Measurements from ENCODE around the gene CST3.
"Not testable (repeated sequence)": the region's sequence is repeated elsewhere in the genome, so short reads cannot be mapped to it uniquely, and the experiment has no call there.

CST3 gene

DNA sequence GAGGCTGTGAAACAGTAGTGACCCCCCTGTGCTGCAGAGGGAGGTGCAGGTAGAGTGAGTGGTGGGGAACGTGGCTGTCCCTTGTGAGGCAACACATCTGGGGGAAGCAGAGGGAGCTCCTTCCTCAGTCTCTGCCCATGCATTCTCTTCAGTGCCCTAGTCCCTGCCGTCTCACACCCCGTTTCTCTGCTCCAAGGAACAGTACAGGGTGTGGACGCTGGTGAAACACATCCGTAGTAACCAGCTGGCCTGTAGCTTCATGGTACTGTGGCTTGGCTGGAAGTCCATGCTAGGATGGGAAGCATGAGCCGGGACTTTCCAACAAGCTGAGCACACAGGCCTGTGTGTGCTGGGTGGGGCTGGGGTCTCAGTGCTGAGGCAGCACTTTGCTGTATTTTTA is 25.4 kb upstream of the CST3 start:
- no peak overlapping the region for H3K27ac ChIP-seq (ENCODE audit: low read depth, low read length)
- no peaks in the 10 kb centered on the region for H3K27me3 ChIP-seq (ENCODE audit: control insufficient read depth in 5 of 5, insufficient read depth in 4 of 5, low read length in 5 of 5)
- H3K9me3 ChIP-seq (ENCODE audit: control insufficient read depth in 5 of 5, low read length in 5 of 5), result no peaks in the 10 kb centered on the region
- H3K4me3 ChIP-seq (ENCODE audit: low read depth in 1 of 5, low read length in 5 of 5), result no peak overlapping the region
- H3K36me3 ChIP-seq (ENCODE audit: control insufficient read depth in 5 of 5, insufficient read depth in 5 of 5, low read length in 5 of 5), result no peaks in the 10 kb centered on the region
- peaks cover 0 to 23% (median 13%) of the 10 kb centered on the region in 5 donors for H3K4me1 ChIP-seq (ENCODE audit: control insufficient read depth in 5 of 5, insufficient read depth in 5 of 5, low read length in 5 of 5)
- no peak overlapping the region for H3K9ac ChIP-seq (ENCODE audit: low read length in 5 of 5)

DNA sequence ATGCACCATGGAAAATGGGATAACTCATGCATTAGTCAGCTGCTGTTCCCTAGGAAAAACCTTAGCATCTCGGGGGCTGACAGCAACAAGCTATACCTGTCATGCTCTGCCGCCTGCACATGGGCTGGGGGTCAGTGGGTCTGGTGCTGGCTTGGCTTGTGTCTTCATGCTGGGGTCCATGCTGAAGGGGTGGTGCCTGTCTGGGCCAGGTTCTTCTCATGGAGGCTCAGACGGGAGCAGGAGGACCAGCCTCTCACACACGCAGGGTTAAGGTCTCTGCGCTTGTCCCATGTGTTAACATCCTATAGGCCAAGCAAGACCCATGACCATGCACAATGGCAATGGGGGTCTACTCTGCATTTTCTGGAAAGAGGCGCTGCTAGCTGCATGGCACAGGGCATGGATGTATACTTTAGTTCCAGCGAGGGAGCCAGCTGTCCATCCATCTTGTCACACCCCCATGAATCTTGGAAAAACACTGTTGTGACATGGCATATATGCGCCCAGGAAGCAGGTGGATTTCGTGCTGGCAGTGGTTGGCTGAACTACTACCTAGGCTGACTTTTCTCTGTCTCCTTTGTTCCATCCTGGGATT is 24.6 kb upstream of the CST3 start:
- Histone ChIP-seq H3K36me3 (ENCODE audit: control insufficient read depth in 5 of 5, insufficient read depth in 5 of 5, low read length in 5 of 5) (no peaks in the 10 kb centered on the region), H3K4me3 (ENCODE audit: low read depth in 1 of 5, low read length in 5 of 5) (no peak overlapping the region), H3K9ac (ENCODE audit: low read length in 5 of 5) (no peak overlapping the region), H3K27me3 (ENCODE audit: control insufficient read depth in 5 of 5, insufficient read depth in 4 of 5, low read length in 5 of 5) (no peaks in the 10 kb centered on the region), H3K27ac (ENCODE audit: low read depth, low read length) (no peak overlapping the region), H3K9me3 (ENCODE audit: control insufficient read depth in 5 of 5, low read length in 5 of 5) (no peaks in the 10 kb centered on the region), H3K4me1 (ENCODE audit: control insufficient read depth in 5 of 5, insufficient read depth in 5 of 5, low read length in 5 of 5) (peaks cover 0 to 23% (median 12%) of the 10 kb centered on the region in 5 donors)

DNA sequence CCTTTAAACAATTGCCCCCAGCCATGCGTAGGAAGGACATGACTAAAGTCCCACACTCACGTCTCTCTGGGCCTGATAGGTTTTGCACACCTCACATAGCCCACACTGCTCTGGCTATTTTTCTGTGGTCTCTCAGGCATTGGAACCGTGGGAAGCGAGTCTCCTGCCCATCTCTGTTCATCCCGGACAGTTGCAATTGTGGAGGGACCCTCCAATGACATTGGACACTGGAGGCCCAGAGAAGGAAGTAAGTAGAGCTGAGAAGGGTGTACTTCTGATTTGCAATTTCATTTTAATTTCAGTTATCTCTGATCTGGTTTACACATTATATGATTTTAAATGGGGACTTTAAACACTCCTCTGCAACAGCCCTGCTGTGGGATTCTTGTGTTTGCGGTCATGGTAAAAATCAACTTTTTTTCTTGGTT is 23.3 kb upstream of the CST3 start:
- Histone ChIP-seq H3K4me1 (ENCODE audit: control insufficient read depth in 5 of 5, insufficient read depth in 5 of 5, low read length in 5 of 5) (peaks cover 0 to 29% (median 23%) of the 10 kb centered on the region in 5 donors), H3K4me3 (ENCODE audit: low read depth in 1 of 5, low read length in 5 of 5) (no peak overlapping the region), H3K36me3 (ENCODE audit: control insufficient read depth in 5 of 5, insufficient read depth in 5 of 5, low read length in 5 of 5) (no peaks in the 10 kb centered on the region), H3K27me3 (ENCODE audit: control insufficient read depth in 5 of 5, insufficient read depth in 4 of 5, low read length in 5 of 5) (no peaks in the 10 kb centered on the region), H3K9ac (ENCODE audit: low read length in 5 of 5) (no peak overlapping the region), H3K27ac (ENCODE audit: low read depth, low read length) (no peak overlapping the region), H3K9me3 (ENCODE audit: control insufficient read depth in 5 of 5, low read length in 5 of 5) (no peaks in the 10 kb centered on the region)

DNA sequence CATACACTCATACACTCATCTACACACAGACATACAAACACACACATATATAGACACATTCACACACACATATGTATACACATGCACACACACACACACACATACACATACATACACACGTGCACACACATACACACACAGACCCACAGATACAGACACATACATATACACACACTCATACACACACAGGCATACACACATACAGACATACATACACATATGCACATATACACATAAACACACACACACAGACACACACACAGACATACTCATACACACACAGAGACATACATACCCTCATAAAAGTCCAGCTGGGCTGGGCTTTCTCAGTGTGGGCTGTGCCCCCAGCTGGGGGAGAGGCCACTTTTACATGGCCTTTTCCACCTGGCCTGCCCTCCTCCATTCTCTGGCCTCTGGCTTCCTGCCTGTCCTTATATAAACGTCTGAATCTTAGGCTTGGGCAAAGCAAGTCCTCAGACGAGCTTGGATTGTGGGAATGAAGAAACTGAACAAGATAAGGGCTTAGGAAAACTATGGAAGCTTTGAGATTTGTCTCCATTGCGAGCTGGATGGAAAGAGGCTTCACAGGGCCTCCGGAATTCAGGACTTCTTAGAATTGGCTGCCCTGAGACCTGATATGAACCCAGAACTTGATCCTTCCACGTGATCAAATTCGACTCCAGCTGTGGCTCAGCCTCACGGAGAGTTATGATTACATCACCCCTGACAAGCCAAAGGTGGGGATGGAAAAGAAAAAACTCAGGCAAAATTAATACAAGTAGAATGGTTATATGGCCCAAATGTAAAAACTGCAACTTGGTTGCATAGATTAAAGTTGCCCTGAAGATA is 22.5 kb upstream of the CST3 start:
- Histone ChIP-seq H3K4me3 (ENCODE audit: low read depth in 1 of 5, low read length in 5 of 5) (peak overlapping the region in 1 of 5 donors; percentile 17), H3K4me1 (ENCODE audit: control insufficient read depth in 5 of 5, insufficient read depth in 5 of 5, low read length in 5 of 5) (peaks cover 0 to 37% (median 31%) of the 10 kb centered on the region in 5 donors), H3K36me3 (ENCODE audit: control insufficient read depth in 5 of 5, insufficient read depth in 5 of 5, low read length in 5 of 5) (no peaks in the 10 kb centered on the region), H3K9ac (ENCODE audit: low read length in 5 of 5) (no peak overlapping the region), H3K27ac (ENCODE audit: low read depth, low read length) (peak overlapping the region; percentile 34), H3K9me3 (ENCODE audit: control insufficient read depth in 5 of 5, low read length in 5 of 5) (no peaks in the 10 kb centered on the region), H3K27me3 (ENCODE audit: control insufficient read depth in 5 of 5, insufficient read depth in 4 of 5, low read length in 5 of 5) (no peaks in the 10 kb centered on the region)

DNA sequence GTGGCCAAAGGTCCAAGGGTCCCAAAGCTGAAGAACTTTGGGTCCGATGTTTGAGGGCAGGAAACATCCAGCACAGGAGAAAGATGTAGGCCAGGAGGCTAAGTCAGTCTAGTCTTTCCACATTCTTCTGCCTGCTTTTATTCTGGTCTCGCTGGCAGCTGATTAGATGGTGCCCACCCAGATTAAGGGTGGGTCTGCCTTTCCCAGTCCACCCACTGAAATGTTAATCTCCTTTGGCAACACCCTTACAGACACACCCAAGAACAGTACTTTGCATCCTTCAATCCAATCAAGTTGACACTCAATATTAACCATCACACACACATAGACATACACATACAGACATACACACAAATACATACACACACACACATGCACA is 21.8 kb upstream of the CST3 start:
- not testable (repeated sequence) for H3K27me3 ChIP-seq (ENCODE audit: control insufficient read depth in 5 of 5, insufficient read depth in 4 of 5, low read length in 5 of 5); H3K27ac ChIP-seq (ENCODE audit: low read depth, low read length); H3K9ac ChIP-seq (ENCODE audit: low read length in 5 of 5); H3K36me3 ChIP-seq (ENCODE audit: control insufficient read depth in 5 of 5, insufficient read depth in 5 of 5, low read length in 5 of 5); H3K9me3 ChIP-seq (ENCODE audit: control insufficient read depth in 5 of 5, low read length in 5 of 5)
- peaks cover 0 to 43% (median 37%) of the 10 kb centered on the region in 5 donors for H3K4me1 ChIP-seq (ENCODE audit: control insufficient read depth in 5 of 5, insufficient read depth in 5 of 5, low read length in 5 of 5)
- peak overlapping the region in 1 of 5 donors; percentile 17 for H3K4me3 ChIP-seq (ENCODE audit: low read depth in 1 of 5, low read length in 5 of 5)

DNA sequence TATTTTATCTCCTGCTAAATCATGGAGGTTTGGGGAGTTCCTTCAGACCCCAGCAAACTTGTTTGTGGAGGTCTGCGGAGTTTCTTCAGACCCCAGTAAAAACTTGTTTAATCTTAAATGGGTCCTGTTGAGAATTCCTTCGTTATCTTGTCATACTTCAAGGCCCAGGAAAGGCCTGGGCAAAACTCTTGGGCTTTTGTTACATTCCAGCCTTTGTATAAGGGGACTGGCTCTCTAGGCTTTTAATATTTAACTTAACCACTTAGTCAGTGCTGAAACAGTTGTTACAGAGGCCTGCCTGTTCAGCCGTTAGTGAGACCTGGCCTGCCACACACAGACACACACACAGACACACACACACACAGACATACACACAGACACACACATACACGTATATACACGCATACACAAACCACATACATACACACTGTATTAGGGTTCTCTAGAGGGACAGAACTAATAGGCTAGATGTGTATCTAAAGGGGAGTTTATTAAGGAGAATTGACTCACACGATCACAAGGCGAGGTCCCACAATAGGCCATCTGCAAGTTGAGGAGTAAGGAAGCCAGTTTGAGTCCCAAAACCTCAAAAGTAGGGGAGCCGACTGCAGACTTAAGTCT is 21.3 kb upstream of the CST3 start:
- H3K4me1 ChIP-seq (ENCODE audit: control insufficient read depth in 5 of 5, insufficient read depth in 5 of 5, low read length in 5 of 5), result peaks cover 2 to 48% (median 42%) of the 10 kb centered on the region in 5 donors
- H3K36me3 ChIP-seq (ENCODE audit: control insufficient read depth in 5 of 5, insufficient read depth in 5 of 5, low read length in 5 of 5), result no peaks in the 10 kb centered on the region
- H3K27me3 ChIP-seq (ENCODE audit: control insufficient read depth in 5 of 5, insufficient read depth in 4 of 5, low read length in 5 of 5), result no peaks in the 10 kb centered on the region
- H3K9ac ChIP-seq (ENCODE audit: low read length in 5 of 5), result no peak overlapping the region
- H3K4me3 ChIP-seq (ENCODE audit: low read depth in 1 of 5, low read length in 5 of 5), result no peak overlapping the region
- no peak overlapping the region for H3K27ac ChIP-seq (ENCODE audit: low read depth, low read length)
- H3K9me3 ChIP-seq (ENCODE audit: control insufficient read depth in 5 of 5, low read length in 5 of 5), result no peaks in the 10 kb centered on the region

DNA sequence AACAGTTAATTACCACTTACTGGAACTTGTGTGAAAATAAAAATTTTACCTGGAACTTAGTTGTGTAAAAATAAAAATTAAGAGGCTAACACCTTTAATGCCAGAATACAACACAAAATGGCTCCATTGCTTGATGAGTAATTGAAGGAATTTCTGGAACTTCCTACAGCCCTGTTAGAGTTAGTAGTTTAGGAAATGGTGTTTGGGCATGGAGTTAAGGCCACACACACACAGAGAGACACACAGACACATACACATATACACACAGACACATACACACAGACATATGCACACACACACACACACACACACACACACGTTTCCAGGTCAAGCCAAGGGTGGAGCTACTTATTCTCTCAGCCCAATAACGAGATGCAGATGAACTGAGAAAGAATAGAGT is 20.6 kb upstream of the CST3 start:
- no peaks in the 10 kb centered on the region for H3K36me3 ChIP-seq (ENCODE audit: control insufficient read depth in 5 of 5, insufficient read depth in 5 of 5, low read length in 5 of 5)
- H3K9ac ChIP-seq (ENCODE audit: low read length in 5 of 5), result no peak overlapping the region
- H3K27ac ChIP-seq (ENCODE audit: low read depth, low read length), result no peak overlapping the region
- H3K27me3 ChIP-seq (ENCODE audit: control insufficient read depth in 5 of 5, insufficient read depth in 4 of 5, low read length in 5 of 5), result no peaks in the 10 kb centered on the region
- H3K4me3 ChIP-seq (ENCODE audit: low read depth in 1 of 5, low read length in 5 of 5), result no peak overlapping the region
- peaks cover 5 to 56% (median 49%) of the 10 kb centered on the region in 5 donors for H3K4me1 ChIP-seq (ENCODE audit: control insufficient read depth in 5 of 5, insufficient read depth in 5 of 5, low read length in 5 of 5)
- no peaks in the 10 kb centered on the region for H3K9me3 ChIP-seq (ENCODE audit: control insufficient read depth in 5 of 5, low read length in 5 of 5)

DNA sequence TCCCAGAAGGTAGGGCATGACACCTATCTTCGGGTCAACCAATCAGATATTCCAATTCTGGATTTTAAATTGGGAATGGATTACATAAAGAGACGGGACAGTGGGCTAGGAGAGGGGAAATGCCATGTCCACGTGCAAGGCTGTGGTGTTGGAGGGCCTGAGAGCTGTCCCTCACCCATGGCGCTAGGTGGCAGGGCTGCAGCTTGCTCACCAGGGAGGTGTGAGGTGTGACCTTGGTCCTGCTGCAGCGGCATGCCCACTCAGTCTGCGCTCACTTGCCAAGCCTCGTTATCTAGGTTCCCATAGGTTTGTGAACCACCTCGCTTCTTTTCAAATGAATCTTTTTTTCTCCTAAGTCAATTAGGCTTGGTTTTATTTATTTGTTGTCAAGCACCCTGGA is 19.4 kb upstream of the CST3 start:
- Histone ChIP-seq H3K4me3 (ENCODE audit: low read depth in 1 of 5, low read length in 5 of 5) (no peak overlapping the region), H3K9ac (ENCODE audit: low read length in 5 of 5) (no peak overlapping the region), H3K27ac (ENCODE audit: low read depth, low read length) (no peak overlapping the region), H3K36me3 (ENCODE audit: control insufficient read depth in 5 of 5, insufficient read depth in 5 of 5, low read length in 5 of 5) (no peaks in the 10 kb centered on the region), H3K9me3 (ENCODE audit: control insufficient read depth in 5 of 5, low read length in 5 of 5) (no peaks in the 10 kb centered on the region), H3K4me1 (ENCODE audit: control insufficient read depth in 5 of 5, insufficient read depth in 5 of 5, low read length in 5 of 5) (peaks cover 5 to 62% (median 54%) of the 10 kb centered on the region in 5 donors), H3K27me3 (ENCODE audit: control insufficient read depth in 5 of 5, insufficient read depth in 4 of 5, low read length in 5 of 5) (no peaks in the 10 kb centered on the region)

DNA sequence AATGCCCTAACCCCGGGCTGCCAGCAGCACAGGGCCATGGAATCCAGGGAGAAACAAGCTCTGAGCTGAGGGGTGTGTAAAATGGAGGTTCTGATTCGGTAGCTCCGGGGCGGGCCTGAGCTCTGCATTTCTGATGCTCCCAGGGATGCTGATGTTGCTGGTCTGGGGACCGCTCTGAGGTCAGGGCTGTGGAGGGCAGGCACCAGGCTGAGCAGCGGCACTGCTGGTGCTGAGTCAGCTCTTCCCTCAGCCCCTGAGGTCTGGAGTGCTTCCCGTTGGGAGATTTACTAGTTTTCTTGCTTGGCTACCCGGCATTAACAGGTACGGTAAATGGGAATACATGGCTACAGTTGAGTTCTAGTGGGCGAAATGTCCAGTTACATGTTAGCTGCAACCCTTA is 18.6 kb upstream of the CST3 start:
- no peaks in the 10 kb centered on the region for H3K36me3 ChIP-seq (ENCODE audit: control insufficient read depth in 5 of 5, insufficient read depth in 5 of 5, low read length in 5 of 5)
- H3K9ac ChIP-seq (ENCODE audit: low read length in 5 of 5), result peak overlapping the region in 1 of 5 donors; percentile 62
- peaks cover 5 to 62% (median 54%) of the 10 kb centered on the region in 5 donors for H3K4me1 ChIP-seq (ENCODE audit: control insufficient read depth in 5 of 5, insufficient read depth in 5 of 5, low read length in 5 of 5)
- no peaks in the 10 kb centered on the region for H3K27me3 ChIP-seq (ENCODE audit: control insufficient read depth in 5 of 5, insufficient read depth in 4 of 5, low read length in 5 of 5)
- peak overlapping the region; percentile 17 for H3K27ac ChIP-seq (ENCODE audit: low read depth, low read length)
- H3K9me3 ChIP-seq (ENCODE audit: control insufficient read depth in 5 of 5, low read length in 5 of 5), result no peaks in the 10 kb centered on the region
- peak overlapping the region; percentile 38 to 41 (median 39) for H3K4me3 ChIP-seq (ENCODE audit: low read depth in 1 of 5, low read length in 5 of 5)
